GM18505 (cell line): Measurements from ENCODE around the gene MTA1.

Source experiments
- ATAC-seq: cut with Tn5 transposase; IDR thresholded peaks from one replicate; pipeline ENCODE4 v1.9.1; 2021; ENCODE audit not compliant: unreplicated experiment
- POLR2A ChIP-seq: IDR thresholded peaks from 4 replicates; pipeline ENCODE4 v1.6.1; 2011; ENCODE audit warnings: borderline replicate concordance; ENCODE audit not compliant: insufficient read depth, insufficient read length; ENCODE audit errors: extremely low read depth

The MTA1 gene

DNA sequence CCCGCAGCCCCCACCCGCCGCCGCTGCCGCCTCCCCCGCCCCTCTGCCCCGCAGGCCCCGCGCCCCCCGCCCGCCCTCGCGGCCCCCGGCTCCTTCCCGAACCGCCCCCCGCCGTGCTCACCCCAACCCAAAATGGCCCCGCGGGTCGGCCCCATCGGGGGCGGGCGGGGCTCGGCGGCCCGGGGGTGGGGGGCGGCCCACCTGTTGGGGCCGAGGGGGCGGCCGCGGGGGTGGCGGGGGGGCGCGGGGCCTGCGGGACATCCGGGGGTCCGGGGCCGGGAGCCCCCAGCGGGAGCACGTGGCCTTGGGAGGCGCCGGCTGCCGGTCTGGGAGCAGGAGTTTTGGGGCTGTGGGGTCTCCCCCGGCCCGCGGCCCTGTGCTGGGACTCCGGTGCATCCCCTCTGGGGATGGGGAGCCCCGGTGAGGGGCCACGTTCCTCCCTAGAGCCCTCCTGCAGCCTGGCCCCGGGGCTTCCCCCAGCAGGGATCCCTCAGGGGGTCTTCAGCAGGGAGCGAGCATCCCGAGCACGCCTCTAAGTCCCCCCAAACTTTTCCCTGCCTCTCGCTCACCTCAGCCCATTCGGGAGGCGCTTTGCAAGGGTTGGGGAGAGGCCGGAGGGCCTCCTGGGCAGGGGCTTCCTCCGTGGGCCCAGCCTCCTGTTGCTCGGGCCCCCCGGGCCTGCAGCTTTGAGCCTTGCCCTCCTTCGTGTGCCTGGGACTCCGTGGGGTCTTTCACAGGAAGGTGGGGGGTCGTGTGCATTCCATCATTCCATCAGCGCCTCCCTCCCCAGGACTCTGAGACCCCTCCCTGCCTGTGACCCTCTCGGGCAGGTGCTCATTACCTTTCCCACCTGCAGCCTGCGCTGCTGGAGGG lies 710 bp downstream of the MTA1 start:
- ATAC-seq, result no peak
- TF ChIP-seq POLR2A, result no peak

DNA sequence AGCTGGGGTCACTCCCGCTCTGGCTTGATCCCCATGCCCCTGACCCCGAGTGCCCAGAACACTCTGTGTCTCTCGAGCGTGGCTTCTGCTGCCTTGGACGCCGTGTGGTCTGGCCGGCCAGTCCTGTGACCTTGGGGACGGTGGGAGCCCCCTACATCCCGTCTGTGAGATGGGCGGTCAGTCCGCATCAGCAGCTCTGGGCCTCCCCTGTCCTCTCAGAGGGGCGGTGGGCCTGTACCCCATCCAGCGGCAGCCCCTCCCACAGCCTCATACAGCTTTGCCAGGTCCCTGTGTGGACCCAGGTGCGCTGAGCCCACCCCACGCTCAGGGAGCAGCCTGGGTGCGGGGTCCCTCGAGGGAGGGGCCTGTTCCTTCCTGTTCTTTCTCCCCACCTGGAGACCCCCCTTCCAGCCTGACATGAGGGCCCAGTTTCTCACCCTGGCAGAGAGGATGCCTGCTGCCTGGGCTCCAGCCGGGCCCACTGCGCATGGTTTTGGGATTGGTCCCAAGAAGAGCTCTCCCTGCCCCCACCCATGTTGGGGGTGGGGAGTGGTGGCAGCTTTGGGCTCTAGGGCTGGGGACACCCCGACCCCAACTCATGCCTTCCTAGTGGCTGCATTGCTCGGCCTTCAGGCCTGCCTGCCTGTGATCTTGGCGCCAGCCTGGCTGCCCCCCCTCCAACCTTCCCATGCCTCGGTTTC lies 1.5 kb downstream of the MTA1 start:
- TF ChIP-seq POLR2A, result no peak
- ATAC-seq, result no peak

DNA sequence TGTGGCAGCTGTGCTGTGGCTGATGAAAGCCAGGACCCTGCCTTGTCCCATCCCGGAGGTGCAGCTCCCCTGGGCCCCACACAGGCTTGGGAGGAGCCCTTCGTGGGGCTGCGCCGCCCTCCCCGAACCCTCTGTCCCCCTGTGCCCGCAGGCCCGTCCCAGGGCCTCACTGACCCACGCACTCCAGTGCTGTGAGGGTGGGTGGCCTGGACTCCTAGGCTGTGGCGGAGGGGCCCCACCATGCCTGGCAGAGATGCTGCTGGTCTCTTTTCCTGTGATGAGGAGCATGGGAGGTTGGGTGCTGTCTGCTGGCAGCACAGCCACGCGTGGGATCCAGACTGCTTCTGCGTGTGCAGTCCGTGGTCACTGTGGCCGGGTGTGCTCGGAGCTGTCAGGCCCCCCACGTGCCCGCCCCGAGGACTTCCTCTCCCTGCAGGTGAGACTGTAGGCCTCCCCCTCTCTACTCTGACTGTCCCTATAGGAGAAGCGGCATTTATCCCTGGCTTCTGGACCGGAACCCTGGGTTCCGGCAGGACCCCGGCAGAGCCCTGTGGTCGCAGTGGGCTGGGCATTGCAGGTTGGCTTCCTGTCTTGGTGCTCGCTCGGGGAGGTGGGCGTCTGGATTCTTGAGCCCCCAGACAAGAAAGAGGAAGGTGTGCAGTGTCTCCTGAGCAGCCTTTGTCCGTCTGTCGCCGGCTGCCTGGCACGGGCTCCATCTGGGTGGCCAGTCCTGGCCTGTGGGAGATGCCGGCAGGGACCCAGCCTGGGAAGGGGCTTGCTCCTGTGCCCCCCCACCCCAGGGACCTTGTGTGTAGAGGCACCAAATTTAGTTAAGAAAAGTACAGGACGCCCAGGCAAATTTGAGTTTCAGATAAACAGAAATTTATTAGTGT lies 2.3 kb downstream of the MTA1 start:
- TF ChIP-seq POLR2A, result no peak
- no peak for ATAC-seq

DNA sequence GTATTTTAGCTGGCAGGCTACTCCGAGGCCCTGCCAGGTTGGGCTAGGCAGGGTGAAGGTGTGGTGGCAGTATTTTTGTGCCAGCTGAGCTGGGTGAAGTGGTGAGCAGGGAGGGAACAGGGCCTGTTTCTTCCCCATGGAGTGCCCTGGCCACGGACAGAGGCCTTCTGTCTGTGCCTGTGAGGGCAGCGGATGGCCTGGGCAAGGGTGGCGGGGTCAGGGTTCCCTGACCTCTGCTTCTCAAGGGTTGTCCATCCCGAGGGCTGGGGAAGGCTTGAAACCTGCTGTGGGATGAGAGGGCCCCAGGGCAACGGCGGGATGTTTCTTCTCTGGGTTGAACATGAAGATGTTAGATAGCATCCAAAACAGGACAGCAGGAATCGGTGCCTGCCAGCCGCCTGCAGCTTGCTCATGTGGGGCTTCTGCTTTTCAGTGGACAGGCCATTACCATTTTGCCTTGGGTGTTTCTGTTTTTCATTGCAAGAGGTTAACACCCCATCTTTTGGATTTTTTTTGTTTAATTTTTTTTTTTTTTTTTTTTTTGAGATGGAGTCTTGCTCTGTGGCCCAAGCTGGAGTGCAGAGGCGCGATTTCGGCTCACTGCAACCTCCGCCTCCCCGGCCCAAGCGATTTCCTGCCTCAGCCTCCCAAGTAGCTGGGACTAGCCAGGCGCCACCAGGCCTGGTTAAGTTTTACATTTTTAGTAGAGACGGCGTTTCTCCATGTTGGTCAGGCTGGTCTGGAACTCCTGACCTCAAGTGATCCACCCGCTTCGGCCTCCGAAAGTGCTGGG lies 3.3 kb downstream of the MTA1 start:
- no peak for TF ChIP-seq POLR2A
- ATAC-seq, result no peak

DNA sequence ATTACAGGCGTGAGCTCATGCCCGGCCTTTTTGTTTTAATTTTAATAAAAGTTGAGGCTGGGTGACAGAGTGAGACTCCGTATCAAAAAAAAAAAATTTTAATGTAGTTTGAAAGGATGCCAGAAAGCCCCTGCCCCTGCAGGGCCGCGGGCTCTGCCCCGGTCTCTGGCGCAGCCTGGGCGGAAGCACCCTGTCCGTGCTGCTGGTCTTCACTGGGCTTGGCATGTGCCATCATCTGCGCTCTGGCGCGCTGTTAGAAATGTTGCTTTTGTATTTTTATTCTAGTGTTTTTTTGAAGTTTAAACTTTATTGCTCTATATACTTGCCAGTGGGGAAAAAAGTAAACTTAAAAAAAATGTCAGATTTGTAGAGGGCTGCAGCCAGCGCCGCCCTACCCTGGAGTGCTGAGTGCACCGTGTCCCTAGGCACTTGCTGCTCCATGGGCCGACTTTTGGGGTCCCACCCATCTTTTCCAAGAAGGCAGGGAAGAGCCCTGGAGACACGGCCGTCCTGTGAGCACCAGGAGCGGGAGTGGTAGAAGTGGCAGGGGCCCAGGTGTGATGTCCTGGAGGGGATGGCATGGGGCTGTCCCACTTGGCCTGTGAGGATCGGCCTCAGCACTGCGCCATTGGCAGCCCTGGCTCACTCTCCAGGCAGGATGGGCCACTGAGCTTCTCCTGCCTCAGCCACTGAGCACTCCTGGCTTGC lies 4.0 kb downstream of the MTA1 start:
- no peak for TF ChIP-seq POLR2A
- ATAC-seq, result no peak

DNA sequence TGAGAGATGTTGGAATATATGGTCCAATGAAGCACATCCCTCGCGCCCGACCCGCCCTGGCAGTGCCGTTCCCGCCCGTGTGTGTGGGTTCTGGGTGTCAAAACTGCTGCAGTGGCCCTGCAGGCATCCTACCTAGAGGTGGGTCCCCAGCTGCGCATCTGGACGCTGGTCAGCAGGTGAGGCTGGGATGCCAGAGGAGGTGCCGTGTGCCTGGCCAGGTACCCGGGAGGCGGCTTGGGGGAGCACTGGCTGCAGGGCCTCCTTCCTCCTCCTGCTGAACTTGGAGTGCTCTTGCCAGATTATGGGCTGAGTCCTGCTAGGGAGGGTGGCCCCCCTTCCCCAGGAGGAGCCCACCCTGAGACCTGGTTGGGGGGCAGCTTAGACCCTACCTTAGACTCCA lies 5.2 kb downstream of the MTA1 start:
- ATAC-seq, result no peak
- TF ChIP-seq POLR2A, result no peak

DNA sequence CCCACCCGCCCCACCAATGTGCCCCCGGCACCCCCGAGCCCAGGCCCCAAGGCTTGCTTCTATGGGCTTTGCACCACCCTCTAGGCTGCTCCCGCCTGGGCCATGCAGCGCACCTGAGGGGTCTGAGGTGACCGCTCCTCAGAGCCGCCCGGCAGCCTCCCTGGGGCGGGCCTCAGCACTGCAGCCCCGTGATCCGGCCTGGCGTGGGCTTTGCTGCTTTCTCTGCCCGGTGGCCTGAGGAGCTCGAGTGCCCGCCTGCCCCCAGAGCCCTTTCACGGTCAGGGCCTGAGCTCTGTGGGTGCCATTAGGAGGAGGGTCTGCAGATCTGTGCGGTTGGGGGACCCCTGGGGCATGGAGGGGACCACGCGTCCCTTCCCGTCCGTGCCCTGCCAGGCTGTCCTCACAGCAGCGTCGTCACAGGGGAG lies 6.2 kb downstream of the MTA1 start:
- no peak for TF ChIP-seq POLR2A
- ATAC-seq, result no peak

DNA sequence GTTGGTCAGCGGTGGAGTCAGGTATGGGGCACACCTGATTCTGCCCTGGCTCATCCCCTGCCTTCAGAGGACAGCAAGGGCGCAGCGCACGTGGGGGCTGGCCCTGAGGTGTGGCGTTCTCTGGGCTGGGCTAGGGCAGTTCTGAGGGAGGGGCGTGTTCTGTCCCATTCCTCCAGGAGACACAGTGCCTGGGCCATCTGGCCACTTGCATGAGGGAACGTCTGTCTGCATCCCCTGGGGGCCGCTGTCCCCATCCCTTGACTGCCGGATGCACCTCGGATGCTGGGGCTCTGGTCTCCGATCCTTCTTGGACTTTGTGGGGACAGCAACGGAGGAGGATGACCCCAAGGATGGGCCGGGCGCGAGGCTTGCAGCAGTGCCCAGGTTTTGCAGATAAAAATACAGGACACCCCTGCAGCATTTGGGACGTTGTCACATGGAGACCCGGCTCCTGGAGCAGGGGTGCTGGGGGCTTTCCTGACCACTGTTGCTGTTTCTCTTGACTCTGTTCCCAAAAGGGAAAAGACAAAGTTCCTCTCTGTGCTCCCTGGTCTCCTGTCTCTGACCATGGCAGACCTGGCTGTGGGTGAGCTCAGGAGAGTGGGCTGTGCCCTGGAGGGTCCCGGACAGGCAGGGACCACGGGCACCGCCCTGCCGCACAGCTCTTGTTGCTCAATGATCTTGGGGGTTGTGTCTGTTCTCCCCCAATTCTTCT lies 6.9 kb downstream of the MTA1 start:
- no peak for ATAC-seq
- TF ChIP-seq POLR2A, result no peak

DNA sequence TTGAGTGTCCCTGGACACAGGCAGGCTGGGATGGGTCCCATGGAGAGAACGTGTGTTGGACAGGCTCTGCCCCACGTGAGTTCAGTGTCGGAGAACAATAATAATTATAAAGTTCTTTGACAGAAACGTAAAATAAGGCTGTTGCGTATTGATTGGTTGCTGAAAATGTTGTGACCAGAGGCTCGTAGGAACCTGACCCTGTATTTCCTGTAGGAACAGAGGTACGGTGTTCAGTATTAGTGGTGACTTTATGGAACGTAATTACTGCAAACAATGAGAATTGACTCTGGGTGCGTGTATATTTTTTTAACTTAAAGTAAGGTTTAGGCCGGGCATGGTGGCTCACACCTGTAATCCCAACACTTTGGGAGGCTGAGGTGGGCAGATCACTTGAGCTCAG lies 7.8 kb downstream of the MTA1 start:
- ATAC-seq, result no peak
- TF ChIP-seq POLR2A, result no peak

DNA sequence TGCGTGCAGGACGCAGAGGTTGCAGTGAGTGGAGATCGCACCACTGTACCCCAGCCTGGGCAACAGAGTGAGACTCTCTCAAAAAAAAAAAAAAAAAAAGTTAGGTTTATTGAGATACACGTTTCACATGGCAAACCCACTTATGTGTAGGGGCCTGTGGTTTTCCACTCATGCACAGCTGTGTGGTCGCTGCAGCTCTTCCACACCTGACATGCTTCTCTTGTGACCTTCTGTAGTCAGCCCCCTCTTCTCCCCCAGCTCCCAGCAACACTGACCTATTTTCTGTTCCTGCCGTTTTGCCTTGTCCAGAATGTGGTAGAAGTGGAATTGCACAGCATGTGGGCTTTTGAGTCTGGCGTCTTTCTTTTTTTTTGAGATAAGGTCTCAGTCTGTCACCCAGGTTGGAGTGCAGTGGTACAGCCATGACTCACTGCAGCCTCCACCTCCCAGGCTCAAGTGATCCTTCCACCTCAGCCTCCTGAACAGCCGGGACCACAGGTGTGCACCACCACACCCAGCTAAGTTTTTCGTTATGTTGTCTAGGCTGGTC lies 8.4 kb downstream of the MTA1 start:
- ATAC-seq, result no peak
- no peak for TF ChIP-seq POLR2A

DNA sequence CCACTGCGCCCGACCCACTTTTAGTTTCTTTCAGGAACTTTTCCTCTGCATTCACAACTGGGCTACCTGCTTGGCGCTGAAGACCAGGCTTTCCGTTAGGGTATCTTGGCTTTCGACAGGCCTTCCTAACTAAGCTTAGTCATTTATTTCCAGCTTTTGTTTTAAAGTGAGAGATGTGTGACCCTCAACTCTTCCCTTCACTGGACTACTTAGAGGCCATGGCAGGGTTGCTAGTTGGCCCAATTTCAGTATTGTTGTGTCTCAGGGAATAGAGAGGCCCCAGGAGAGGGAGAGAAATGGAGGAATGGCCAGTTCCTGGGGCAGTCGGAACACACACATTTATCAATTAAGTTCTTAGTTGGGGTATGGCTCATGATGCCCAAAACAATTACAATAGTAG lies 10.4 kb downstream of the MTA1 start:
- no peak for TF ChIP-seq POLR2A
- no peak for ATAC-seq
